ENCODE measurements around the gene PCDH9.

PCDH9 gene

DNA sequence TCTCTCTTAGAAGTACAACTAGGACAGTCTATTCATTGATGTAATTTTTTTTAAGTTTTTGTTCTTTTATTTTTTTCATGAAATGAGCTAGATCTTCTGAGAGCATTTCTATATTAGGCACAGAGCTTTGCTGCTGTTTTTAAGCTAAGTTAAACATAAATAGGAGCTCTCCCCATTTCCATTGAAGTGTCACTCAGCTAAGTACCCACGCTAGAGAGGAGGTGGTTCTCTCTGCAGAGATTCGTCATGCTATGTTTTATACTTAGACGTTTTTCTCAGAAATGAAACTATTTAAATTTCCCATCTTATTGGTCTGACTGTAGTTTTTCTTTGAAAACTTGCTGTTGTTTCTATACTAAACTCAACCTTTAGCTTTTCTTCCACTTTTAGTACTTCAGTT is 271.5 kb downstream of the PCDH9 start:
- no peak for DNase-seq

DNA sequence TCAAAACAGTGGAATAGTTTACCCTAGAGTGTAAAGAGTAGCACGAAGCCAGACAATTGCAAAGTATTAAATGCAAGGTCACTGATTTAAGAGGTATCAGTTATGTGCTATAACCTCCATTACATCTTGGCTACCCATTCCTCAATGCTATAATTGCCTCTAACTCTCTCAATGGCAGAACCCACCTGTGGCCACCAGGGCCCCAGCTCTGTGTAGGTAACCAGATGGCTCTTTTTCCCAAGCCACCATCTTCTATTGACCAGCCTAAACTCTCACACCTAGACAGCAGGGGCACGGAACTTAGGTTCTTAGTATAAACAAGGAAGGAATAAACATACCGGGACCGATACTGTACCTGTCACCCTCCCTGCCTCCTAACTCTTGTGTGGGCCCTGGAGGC is 277.6 kb downstream of the PCDH9 start:
- no peak for DNase-seq

DNA sequence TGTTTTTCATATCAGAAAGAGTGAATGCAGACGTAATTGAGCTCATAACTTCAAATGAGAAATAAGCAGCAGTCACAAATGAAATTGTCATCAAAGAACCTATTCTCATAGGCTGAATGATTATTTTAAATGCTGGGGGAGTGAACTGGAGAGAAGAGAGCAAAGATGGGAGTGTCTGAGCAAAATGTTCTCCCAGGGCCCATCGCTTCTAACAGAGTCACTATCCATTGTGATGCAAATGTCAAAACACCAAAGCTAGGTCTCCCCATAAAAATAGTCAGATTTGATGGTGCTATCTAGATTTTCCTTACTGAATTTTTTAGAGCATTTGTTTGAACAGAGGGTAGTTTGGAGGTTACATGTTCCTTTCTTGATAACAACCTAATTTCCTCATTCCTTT is 278.7 kb downstream of the PCDH9 start:
- no peak for DNase-seq

DNA sequence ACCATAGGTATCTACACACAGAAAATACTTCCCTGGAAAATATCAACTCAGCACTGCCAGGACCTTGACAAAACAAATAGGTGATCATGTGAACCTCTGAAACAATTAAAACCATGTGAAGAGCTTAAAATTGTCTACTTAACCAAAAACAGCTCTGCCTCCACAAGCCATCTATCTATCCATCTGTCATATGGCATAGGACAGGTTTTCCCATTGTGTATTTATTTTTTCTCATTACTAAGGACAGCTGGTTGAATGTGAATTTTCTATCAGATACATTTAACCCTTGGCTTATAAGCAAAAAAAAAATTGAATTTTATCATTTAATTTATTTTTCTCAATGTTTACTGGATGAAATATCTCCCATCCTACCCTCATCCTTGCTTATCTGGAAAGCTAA is 279.5 kb downstream of the PCDH9 start:
- DNase-seq = no peak

DNA sequence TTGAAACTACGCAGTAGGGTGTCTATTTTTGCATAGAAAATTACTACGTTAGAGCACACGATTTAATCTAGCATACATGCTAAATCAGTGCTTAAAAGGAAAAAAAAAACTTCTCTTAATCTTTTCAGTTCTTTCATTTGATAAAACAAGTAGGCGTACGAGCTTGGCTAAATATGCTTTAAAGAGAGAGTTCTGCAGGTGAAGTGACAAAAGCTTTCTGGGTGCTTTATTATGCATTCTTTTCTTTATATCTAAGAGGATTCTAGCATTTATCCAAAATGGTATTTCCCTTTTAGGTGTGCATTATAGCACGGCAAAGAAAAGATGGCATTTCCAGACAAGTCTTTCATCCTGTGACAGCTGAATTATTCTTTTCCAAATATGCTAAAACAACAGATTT is 281.2 kb downstream of the PCDH9 start:
- DNase-seq = no peak

DNA sequence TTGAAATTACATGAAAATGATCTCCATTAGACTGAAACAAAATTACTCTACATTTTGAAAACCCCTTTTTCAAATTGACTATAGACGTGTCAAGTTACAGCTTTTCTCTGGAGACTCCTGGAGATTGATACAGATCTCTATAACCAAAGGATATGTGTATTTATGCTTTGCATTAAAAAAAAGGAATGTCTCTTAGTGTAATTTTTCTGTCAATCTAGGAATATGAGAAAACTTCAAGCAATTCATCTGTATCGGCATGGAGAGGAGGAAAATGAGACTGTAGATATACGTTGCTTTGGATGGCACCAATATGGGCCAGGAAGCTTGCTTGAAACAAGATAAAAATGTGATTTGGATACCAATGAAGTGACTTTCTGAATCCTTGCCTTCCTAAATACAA is 286.6 kb downstream of the PCDH9 start:
- DNase-seq = no peak

DNA sequence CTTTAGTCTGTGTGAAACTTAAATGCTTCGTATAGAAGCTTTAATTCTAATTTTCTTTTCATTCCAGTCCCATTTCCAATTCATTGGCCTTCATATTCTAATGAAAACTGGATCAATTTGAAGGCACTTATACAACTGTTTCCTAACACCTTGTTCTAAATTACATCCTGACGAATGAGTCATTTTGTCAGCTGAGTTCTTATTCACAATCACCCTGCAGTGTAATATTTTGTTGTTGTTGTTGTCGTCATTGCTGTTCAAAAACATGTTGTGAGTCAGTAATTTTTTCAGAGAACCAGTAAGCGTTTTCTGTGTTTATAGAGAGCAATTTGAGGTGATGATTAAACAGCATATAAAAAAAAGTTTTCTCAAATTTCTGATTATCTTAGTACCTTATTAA is 290.0 kb downstream of the PCDH9 start:
- DNase-seq = no peak

DNA sequence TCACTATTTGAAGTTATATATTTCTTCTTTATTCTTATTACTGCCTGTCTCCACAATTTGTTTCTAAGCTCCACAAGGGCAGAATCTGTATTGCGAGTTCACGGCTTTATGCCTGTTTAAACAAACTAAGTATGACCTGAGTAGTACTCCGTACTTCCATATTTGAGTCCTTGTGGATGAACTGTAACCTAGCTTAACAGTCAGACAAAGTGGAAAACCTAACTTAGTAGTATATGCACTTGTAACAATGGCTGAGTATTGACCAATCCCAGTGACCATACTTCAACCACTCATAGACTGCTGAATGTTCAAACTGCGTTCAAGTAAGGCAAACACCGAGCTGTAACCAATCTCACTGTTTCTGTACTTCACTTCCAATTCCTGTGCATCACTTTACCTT is 292.7 kb downstream of the PCDH9 start:
- DNase-seq = no peak

DNA sequence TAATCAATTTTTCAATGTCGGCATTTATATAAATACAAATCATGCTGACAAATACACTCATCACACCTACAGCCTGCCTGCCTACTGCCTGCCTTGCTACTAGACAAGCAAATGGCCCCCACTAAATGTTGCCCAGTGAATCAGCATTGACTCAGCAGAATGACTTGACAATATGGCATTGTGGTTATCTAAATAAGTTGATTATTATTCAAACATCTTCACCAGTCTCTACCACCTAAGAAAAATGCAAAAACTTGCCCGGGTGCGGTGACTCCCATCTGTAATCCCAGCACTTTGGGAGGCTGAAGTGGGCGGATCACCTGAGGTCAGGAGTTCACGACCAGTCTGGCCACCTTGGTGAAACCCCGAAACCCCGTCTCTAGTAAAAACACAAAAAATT is 296.1 kb downstream of the PCDH9 start:
- DNase-seq = no peak

DNA sequence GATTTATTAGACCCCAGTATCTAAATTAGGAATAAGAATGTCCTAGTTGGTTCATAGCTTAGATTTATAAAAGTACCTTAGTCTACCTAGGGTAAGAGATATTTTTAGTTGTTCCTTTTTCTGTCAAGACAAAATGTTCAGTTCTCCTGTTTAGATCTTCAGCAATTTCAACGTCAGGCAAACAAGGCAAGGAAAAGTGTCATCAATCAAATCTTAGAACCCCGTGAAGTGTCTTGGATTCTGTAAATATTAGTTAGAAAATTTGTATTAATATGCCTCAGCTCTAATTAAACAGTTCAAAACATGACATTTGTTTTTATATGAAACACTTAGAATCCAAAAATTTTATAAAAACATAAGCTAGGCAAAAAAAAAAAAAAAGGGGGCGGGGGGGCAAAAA is 296.6 kb downstream of the PCDH9 start:
- no peak for DNase-seq

DNA sequence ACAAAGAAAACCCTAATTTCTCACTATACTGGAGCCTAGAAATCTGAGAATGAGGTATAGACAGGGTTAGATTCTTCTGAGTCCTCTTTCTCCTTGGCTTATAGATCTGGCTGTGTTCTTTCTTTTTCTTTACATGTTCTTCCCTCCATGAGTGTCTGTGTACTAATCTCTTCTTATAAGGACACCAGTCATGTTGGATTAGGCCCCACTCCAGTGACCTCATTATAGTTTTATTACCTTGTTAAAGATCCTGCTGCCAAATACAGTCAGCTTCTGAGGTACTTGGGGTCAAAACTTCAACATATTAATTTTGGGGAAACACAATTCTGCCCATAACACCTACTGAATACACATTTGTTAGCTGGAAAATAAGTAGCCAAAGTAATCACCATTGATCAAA is 302.6 kb downstream of the PCDH9 start:
- DNase-seq = no peak

DNA sequence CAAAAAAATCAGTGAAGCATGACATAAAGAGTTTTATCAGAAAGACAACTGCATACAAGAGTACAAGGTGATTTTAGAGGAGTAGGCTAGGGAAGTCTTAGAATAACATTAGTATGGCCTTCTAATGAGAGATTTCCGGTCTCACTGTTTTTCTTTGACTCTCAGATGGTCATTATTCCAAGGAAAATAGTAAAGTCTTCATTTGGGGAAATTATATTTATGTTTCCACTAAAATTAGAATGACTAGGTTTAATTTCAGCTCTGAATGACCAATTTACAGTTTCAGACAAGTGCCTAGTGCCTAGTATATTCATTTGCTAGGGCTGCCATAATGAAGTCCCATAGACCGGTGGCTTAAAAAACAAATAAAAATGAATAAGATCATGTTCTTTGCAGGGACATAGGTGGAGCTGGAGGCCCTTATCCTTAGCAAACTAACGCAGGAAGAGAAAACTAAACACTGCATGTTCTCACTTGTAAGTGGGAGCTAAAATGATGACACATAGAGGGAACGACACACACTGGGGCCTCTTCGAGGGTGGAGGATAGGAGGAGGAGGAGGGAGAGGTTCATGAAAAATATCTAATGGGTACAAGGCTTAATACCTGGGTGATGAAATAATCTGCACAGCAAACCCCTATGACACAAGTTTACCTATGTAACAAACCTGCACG is 303.1 kb downstream of the PCDH9 start:
- no peak for DNase-seq

DNA sequence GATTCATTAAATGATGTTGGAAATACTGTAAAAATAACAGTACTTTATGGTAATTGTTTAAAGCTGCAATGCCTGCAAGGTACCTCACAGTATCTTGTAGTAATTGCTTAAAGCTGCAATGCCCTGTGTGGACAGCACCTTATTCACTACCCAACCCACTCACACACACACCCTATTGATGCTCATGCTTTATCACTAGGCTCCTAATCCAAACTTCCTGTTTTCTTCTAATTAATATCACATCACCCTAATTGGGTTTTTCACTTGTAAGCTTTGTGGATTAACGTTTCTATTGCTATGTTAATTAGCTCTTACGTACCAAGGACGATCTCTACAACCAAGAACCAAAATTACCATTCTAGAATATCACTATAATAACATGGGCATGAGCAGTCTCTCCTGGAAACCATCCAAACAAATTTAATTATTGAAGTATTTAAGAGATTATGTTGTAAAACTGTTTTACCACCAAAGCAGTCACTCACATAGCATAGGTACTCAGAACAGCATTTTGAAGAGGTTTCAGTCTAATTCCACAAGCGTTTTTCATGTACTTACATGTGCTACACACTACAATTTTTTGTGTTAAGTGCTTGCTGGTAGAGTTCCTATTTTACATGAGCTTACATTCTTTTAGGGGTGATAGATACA is 303.8 kb downstream of the PCDH9 start:
- no peak for DNase-seq

DNA sequence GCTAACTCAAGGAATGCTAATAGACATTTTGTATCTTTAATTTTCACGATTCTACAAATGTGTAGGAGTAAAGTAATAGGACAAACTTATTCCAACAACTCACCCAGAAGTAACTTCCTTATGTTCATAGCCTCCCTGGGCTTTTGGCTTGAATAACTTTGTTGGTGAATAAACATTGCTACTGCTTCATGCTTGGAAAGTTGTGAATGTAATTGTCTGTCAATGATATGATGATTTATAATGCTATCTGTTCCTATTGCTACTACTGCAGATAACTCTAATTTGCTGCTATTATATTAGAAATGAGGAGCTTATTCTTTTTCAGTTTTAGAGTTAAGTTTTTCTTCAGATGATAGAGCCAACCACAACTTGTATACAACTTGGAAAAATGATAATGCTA is 307.7 kb downstream of the PCDH9 start:
- DNase-seq = no peak

DNA sequence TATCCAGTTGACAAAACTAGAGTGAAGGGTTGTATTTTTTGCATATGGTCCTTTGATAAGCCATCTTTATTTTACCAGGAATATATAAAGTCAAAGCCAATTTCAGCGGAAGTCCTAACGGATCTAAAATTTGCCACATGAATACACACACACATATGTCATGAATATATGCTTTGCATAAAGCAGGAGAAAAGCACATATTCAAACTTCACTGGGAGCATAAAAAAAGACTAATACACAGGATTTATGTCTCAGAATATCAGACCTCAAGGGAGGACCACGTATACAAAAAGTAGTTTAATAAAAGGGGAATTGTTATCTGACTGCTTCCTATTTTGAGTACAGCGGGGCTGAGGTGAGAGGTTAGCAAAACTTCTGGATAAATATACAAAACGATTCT is 308.7 kb downstream of the PCDH9 start:
- DNase-seq = no peak

DNA sequence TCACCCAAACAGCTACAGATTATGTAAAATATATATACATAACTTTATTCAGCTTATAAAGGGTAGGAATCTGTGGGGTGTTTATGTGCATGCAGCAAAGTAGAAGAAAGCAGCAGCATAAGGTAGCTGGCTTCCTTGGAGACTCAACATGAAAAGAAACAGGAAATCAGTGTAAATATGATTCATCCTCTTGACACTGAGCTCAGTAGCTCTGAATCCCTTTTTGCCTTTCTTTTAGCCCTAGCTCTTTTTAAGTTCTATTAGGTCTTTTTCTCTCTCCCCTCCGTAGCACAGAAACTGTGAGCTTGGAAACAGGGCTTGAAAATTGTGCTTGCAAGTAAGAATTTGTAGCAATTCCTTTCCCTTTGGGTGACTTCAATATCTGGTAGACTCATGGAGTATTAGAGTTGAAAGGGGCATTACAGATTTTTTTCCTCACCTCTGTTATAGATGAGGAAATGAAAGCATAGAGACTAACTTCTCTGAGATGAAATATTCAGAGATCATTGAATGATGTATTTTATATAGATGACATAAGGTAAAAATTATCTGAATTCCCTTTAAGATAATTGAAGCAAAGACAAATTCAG is 314.4 kb downstream of the PCDH9 start:
- no peak for DNase-seq

DNA sequence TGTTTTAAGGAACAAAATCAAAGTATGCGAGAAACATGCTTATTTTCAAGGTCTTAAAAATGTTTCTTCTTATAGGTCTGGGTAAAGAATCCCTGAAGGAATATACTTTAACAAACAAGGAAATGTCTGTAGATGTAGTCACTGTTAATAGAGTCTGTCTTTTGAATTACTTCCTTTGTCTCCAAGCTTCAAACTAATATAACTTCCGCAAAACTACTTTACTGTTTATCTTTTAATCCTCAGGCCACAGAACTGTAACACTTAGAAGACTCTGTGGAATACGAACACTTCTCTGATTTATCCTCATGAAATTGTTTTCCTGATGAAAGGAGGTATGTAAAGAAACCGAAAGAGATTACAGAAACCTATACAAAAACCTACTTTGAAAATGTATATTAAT is 316.0 kb downstream of the PCDH9 start:
- DNase-seq = no peak

DNA sequence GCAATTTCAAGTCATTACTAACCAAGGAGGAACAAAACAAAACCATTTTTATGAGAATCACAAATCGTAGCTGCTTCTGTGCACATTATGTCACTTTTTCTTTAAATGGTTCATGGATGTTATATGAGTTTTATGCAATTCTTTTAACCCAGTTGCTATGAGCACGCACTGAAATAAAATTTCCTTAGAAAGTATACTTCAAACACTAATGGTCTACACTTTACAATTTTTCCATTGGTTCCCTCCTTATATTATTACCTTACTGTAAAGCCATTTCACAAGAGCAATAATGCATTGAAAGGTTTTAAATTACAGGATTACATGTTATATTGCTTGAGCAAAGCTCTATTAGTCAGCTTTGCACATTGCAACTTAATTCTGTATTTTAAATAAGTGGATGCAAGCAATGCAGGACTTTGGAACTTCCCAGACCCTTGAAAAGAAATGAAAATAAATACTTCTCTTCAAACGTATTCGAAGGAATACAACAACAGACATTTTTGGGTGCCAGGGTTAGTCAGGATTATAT is 318.7 kb downstream of the PCDH9 start:
- DNase-seq = no peak

DNA sequence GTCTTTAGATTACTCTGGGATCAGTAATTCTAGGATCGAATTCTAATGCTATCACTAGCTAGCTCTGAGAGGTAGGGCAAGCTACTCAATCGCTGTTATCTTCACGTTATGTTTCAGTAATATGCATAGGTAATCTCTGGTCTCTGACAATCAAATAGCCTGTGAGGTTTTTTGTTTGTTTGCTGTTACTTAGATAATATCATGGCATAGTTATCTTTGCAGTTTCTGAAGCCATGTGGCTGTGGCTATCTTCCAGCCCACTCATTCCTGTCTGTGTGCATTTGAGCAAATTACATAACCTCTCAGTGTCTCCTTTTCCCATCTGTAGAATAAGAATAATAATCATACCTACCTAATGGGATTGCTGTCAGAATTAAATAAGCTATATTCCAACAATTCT is 330.2 kb downstream of the PCDH9 start:
- DNase-seq = no peak

DNA sequence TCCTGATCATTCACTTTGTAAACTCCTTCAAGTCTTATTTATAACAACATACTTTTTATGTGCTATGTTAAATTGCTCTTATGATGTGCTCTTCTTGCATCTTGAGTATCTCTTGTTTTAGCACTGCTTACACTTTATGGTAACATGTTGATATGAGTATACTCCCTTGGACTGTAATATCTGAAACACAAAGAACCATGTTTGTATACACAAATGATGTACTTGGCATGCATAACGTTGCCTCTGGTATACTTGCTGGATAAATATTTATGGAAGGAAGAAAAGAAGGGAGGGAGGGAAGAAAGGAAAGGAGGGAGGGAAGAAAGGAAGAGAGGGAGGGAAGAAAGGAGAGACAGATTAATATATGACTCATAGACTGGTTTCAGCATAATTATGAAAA is 333.2 kb downstream of the PCDH9 start:
- no peak for DNase-seq

DNA sequence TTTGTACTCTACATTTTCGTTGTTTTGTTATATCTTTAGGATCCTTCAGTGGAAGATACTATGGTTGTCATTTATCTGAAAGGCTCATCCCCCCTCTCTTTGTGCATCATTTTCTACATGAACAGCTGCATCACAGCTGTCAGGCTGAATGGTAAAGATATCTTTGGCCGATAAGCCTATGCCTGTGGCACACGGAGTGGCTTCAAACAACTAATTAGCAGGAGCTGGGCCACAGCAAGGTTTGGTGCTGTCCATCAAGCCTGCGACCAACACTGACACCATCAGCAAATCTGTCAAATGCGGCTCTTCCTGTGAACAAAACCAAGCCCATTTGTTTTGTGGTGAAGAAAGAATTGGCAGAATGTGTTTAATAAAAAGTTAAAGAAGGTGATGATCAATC is 334.4 kb downstream of the PCDH9 start:
- DNase-seq = no peak

DNA sequence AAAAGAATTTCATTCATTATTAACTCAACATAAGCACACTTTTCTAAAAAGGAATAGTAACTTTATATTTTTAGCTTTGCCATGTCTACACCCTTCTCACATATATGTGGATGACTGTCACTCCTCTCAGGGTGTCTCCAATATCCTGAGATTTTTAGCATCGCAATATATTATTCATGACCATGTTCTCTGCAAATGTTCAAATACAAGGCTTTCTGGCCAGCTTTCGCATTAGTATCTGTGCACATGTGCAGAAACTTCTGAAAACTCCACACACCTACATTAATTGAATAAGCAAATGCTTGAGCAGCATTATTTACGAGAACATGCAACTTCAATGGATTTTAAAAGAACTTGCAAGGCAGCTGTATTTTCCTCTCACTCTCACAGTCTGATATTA is 334.8 kb downstream of the PCDH9 start:
- DNase-seq = no peak

DNA sequence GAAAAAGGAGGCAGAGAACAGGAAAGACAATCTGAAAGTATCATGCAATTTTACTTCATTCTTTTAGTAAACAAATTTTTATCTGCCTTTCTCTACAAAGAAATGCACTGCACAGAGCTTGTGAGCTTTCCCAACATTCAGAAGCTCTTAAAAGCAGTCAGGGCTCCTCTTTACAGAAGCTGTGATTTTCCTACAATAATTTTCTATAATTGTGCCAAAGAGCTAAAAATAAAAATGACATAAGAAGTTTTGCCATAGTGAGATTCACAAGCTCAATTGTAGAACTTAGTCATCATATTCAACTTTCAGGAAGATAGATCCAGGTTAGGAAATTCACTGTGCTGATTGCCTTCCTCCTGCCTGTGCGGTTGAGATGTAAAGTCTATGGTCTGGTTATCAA is 341.4 kb downstream of the PCDH9 start:
- DNase-seq = no peak

DNA sequence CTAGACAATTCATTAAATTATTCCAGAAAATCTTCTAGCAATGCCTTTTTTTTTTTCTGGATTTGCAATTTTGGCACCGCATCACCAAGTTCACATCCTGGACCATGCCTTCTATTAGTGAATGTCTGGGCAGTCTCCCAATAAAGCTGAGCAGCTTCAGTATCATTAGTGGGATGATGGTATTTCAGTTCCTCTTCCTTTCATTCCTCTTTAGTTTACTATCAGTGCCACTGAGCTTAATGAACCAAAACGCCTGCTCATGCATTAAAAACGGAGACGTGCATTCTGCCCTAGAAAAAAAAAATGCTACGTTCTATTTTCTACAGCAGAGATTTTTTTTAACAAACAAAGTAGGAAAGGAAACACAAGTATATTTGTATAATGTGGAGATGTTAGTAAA is 343.0 kb downstream of the PCDH9 start:
- no peak for DNase-seq

DNA sequence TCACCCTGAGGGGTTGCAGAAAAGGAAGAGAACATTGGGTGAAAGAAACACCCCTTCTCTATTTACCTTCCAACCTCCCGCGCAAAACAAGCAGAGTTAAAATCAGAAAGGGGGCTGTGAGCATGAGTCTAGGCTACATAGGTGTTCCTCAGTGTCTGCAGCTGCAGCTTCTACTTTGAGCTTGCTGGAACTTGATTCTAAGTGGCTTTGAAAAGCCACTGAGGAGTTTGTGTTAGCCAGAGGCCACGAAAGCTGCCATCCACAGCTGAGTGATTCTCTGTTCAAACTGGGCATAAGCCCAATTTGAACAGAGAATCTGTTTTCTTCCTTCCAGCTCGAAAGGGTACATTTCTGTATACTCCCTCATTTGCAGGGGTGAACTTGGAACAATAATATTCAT is 343.9 kb downstream of the PCDH9 start:
- DNase-seq = no peak
